ENCODE results near the gene NEXN.
A peak's percentile ranks its signal among the peaks of the same experiment; 100 is the strongest.
"Not testable (repeated sequence)": the region's sequence is repeated elsewhere in the genome, so short reads cannot be mapped to it uniquely, and the experiment has no call there.

NEXN gene

DNA sequence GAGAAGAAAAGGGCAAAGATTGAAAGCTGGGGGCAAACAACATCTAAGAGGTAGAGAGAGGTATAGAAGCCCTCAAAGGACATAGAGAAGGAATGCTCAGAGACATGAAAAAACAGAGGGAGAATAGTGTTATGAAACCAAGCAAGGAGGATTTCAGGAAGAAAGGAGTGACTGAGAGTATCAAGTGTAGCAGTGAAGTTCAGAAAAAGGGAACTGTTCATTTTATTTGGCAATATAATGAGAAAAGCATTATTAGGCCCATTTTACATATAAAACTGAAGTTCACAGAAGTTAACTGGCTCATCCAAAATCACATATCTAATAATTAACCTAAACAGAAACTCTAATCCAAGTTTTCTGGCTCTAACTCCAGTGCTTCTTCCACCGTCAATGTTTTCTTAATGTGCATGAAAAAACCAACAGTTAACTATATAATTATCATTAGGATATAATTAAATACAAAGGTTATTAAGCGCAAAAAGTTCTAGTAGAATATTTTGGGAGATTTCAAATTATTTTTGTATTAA is 17.7 kb downstream of the NEXN start:
- DNase-seq, result no peak

DNA sequence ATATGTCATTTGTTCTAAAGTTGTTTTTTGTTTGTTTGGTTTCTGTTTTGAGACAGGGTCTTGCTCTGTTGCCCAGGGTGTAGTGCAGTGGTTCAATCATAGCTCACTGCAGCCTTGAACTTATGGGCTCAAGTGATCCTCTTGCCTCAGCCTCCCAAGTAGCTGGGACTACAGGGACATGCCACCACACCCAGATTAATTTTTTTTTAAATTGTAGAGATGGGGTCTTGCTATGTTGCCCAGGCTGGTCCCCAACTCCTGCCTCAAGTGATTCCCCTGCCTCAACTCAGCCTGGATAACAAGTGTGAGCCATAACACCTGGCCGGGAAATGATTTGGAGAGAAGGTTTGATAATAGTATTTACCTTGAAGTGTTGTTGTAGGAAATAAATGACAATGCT is 18.2 kb downstream of the NEXN start:
- DNase-seq, result no peak

DNA sequence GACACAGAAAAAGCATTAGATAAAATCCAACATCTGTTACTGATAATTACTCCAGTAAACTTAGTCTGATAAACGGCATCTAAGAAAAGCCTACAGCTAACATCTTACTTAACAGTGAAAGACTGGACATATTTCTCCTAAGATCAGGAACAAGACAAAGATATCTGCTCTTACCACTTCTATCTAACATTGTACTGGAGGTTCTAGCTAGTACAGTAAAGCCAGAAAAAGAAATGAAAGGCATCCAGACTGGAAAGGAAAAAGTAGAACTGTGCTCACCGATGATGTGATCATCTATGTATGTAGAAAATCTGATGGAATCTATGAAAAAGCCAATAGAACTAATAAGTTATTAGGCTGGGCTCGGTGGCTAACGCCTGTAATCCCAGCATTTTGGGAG is 21.7 kb downstream of the NEXN start:
- no peak for DNase-seq

- DNase-seq, result not testable (repeated sequence)
Measured at GRCh38 chr1:77918918-77919317, 30.5 kb downstream of the NEXN start.

GRCh38 chr1:77925518-77925917 is 37.1 kb downstream of the NEXN start:
- no peak for DNase-seq

- DNase-seq, result no peak
Measured at GRCh38 chr1:77925956-77926355, 37.5 kb downstream of the NEXN start.

- no peak for DNase-seq
Measured at GRCh38 chr1:77926561-77927357, 38.3 kb downstream of the NEXN start.

DNA sequence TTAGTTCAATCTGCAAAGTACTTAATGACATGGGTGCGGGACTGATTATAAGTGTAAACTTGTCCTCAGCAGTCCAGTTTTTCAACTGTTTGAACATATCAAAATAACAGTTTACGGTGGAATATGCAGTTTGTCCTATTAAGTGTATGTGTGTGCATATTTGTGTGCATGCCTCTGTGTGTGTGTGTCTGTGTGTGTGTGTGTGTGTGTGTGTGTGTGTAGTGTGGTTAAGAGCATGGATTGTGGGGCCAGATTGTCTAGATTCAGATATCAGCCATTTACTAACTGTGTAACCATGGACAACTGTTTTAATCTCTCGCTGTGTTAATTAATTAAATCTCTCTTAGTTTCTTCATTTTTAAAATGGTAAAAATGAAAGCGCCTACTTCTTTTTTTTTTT is 39.0 kb downstream of the NEXN start:
- DNase-seq, result no peak

GRCh38 chr1:77929806-77930205 is 41.4 kb downstream of the NEXN start:
- DNase-seq, result no peak

- no peak for DNase-seq
Measured at GRCh38 chr1:77938651-77939050, 50.2 kb downstream of the NEXN start.

DNA sequence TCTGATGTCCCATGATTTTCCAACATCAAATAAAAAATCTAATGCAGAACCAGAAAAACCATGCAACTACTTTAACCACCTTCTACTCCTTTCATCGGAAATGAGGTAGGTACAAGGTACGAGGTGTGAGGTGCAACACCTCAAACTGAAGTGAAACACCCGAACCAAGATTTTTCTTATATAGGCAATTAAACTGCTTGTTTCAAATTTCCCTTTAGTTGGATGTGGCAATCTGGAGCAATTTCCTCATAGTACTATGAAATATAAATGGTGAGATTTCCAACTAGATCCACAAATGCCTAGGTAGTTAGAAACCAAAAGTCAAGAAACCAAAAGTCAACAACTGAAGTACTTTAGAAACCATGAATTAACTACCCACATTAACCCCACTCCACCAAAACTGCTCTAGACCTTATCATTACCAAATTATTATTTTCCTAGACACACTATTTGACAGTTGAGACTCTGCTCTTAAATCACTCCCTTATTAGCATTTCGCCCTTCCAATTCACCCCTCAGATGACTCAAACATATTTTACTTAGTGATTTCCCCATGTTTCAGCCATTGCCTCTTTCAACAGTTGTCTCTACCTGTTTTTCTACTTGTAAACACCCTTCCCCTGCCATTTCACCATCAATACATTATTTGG is 52.6 kb downstream of the NEXN start:
- DNase-seq, result no peak

GRCh38 chr1:77942400-77943140 is 54.1 kb downstream of the NEXN start:
- no peak for DNase-seq

GRCh38 chr1:77945345-77945744 is 56.9 kb downstream of the NEXN start:
- no peak for DNase-seq

DNA sequence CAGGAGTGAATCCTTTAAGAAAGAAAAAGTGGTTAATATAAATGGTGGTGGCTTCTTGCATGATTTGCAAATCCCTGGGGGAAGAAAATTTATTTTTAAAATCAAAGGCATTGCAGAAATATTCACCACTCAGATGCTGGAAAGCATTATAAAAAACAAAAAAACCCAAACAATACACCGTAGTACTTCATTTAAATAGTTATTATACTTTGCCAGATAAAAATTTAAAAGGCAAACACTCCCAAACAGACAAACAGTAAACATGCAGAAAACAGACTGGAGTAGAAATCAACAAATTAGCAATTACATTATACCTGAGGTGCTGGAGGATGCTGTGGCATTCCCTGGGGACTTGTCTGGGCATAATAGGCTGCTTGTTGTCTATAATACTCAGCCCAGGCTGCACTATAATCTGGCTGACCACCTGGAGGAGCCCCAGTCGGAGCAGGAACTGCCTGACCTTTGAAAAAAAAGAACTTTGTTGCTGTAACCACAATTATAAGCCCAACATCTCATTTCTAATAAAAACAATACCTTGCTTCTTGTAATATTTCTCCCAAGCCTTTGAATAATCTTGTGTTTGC is 60.5 kb downstream of the NEXN start:
- DNase-seq, result peak; percentile 21

- DNase-seq, result no peak
Measured at GRCh38 chr1:77950873-77951272, 62.4 kb downstream of the NEXN start.

DNA sequence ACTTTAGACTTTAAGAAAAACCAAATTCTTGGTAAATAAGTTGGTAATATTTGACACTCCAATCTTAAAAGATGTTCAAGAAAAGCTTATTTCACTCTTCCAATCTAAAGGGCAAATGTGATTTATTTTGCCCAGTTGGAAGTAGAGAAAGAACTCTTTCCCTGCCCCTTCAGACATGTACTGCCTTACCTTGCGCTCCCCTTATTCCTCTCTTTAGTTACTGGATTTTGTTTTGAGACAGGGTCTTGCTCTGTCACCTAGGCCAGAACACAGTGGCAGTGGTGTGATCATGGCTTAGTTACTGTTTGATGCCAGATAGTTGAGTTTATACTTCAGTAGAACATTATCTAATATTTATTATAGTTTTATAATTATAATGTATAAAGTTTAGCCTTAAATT is 62.9 kb downstream of the NEXN start:
- no peak for DNase-seq

GRCh38 chr1:77953907-77954306 is 65.5 kb downstream of the NEXN start:
- DNase-seq, result no peak

DNA sequence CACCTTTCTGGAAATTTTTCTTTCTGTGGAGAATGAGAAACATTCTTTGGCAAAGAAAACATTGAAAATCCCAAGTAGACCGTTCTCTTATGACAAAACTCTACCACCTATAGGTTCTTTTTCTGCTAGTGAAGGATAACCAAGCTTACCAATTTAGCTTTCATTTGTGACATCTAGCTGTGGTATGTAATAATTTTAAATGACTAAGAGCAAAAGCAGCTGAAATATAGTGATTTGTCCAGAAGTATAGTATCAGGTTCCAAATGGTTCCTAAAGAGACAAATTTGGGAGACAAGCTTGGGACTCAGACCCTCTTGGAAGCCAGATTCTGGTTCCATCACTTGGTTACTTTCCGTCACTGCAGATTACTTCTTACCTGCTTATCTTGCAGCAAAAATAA is 66.1 kb downstream of the NEXN start:
- DNase-seq, result no peak

DNA sequence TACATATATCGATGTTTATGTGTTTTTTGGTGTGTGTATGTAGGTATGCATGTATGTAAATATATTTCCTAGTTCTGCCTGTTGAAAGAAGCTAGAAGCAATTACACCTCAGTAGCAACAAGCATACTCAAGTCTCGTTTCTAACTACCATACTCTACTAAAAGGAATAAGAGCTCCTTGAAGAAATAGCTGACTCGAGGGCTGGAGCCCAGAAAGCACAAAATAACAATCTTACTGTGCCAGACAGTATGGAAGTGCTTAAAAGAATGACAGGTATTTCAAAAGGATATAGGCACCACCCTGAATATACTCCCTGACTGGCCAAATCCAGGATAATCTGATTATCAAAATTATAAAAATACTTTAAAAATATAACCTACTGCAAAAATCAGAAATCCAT is 67.3 kb downstream of the NEXN start:
- no peak for DNase-seq

- no peak for DNase-seq
Measured at GRCh38 chr1:77956464-77956863, 68.0 kb downstream of the NEXN start.

- no peak for DNase-seq
Measured at GRCh38 chr1:77958391-77958790, 70.0 kb downstream of the NEXN start.

DNA sequence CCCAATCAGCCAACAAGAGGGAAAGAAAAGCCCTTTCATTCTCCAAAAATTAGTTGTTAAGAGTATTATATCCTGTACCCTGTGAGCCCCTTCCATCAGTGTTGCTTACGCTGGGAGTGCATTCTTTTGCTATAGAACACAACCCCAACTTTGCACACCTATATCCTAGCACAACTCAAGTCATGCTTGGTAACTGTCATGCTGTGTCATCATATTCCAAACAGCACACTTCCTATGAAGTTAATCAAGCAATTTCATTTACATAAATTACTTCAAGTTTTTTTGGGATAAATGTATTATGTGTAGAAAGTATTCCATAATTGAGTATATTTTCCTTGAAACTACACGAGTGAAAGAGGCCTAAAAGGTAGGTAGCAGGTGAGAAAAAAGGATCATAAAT is 70.4 kb downstream of the NEXN start:
- no peak for DNase-seq

DNA sequence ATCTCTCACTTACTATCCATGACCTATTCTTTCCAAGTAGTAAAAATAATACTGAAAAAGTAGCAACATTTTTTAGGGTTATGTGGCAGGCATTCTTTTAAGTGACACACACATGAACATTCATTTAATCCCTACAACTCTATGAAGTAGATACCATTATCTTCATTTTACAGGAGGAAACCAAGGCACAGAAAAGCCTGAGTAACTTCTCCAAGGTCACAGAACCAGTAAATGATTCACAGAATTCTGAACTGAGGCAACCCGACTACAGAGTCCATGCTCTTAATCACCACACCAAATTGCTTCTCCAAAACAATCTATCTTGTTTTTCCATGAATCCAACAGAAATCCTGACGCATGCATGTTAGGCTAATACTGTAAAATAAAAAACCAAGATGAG is 73.0 kb downstream of the NEXN start:
- DNase-seq, result no peak
